Stromal cell of bone marrow (primary cell): ENCODE measurements around the gene SLC7A6OS.

Experiments
- DNase-seq: peaks from one replicate; pipeline ENCODE4 v3.0.0-alpha.2; 2012; ENCODE audit warnings: low read depth

The SLC7A6OS gene

DNA sequence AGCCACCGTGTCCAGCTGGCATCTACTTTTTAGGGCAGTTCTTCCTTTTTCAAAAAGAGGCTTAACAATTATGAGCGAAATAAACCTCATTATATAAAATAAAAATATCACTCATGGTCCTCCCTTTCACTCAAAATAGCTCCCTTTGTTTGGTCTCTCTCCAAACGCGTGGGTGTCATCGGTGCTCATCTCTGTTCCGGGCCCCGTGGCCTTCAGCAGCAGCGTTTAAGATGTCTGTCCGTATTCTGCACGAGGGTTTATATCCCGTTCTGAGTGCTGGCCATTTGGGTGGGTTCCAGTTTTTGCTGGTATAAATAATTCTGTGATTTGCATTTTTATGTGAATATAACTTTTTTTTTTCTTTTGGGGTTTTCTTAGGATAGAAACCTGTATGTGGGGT lies 33.5 kb upstream of the SLC7A6OS start:
- no peak for DNase-seq

DNA sequence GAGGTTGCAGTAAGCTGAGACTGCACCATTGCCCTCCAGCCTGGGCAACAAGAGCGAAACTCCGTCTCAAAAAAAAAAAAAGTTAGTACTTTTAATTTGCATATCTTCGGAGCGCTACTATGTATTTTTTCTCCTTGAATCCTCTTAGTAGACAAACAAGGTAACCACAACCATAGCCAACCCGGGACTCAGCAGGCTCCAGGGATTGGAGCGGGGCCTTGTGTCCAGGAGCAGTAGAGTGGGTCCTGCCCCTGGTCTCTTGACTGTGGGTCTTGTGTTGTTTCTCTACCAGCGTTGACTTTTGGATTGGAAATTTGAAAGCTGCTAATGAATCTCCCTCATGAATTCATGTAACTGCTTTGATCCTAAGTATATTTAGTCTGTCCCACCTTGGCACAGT lies 32.4 kb upstream of the SLC7A6OS start:
- DNase-seq, result no peak

DNA sequence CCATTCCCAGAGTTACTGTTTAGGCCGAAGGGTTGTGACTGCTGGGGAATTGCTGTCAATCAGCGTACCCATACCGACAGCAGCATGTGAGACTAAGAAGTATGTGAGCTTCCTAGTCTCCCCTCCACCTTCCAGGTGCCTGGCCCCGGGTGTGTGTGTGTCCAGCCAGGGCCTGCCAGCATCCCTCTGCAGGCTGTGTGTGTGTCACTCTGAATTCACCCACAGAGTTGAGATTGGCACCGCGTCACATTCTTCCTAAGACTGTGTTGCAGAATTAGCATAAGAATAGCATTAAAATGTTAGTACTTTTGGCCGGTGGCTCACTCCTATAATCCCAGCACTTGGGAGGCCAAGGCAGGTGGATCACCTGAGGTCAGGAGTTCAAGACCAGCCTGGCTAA lies 31.9 kb upstream of the SLC7A6OS start:
- no peak for DNase-seq

DNA sequence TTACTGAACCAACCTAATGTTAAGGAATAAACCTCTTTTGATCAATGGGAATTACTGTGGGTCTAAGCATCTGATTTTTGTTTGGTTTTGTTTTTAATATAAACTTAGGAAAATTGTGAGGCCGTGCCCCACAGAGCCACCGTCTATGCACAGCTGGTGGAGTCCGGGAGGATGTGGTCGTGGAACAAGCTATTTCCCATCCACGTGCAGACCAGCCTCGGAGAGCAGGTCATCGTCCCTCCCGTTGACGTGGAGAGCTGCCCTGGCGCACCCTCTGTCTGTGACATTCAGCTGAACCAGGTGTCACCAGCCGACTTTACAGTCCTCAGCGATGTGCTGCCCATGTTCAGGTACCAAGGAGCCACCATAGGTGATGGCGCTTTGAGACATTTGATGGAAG lies 28.5 kb upstream of the SLC7A6OS start:
- no peak for DNase-seq

DNA sequence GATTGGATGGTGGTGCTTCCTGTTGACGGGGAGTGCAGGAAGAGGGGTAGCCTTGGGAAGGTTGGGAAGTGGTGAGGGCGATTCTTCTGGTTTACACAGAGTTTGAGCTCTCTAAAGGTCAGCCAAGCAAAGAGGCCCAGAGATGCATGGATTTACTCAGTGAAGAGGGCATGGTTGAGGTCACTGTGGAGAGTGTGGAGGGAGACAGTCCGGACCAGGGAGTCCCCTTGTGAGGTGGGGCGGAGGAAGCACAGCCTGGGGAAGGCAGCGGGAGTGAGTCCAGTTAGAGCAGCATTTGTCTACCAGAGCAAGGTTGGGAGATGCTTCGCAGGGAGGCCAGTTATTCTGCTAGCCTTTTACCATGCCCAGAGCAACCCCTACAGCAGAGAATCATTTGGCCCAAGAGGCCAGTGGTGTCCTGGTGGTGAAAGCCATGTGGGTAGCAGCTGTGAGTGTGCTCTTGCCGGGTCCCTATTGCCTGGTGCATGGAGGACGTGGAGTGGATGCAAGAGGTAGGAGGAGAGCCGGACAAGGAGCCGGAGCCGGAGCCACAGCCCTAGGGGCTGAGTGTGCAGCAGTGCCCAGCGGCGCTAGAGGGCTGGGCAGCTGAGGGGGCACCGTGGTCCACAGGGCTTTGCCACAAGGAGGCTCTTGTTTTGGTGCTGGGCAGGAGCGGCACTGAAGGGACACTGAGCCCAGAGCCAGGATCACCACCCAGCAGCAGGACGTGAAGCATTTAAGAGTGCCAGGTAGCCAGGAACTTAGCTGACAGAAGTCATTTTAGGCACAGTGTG lies 27.8 kb upstream of the SLC7A6OS start:
- DNase-seq, result no peak

DNA sequence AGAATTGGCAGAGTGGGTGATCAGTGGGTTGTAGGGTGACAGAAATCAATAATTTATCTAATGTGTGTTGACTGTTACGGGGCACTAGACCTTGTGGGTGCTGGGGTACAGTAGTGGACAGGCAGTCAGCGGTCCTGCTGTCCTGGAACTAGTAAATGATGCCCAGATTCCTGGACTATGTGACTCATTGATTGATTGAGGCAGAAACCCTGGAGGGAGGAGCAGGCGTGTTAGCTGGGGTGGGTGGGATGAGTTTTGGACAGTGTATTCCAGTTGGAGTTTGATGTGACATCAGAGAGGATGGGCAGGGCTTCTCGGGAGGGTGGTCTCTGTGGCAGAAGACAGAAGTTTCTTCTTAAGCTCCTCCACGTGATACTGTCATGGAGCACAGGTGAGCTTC lies 24.4 kb upstream of the SLC7A6OS start:
- peak; percentile 36 for DNase-seq

DNA sequence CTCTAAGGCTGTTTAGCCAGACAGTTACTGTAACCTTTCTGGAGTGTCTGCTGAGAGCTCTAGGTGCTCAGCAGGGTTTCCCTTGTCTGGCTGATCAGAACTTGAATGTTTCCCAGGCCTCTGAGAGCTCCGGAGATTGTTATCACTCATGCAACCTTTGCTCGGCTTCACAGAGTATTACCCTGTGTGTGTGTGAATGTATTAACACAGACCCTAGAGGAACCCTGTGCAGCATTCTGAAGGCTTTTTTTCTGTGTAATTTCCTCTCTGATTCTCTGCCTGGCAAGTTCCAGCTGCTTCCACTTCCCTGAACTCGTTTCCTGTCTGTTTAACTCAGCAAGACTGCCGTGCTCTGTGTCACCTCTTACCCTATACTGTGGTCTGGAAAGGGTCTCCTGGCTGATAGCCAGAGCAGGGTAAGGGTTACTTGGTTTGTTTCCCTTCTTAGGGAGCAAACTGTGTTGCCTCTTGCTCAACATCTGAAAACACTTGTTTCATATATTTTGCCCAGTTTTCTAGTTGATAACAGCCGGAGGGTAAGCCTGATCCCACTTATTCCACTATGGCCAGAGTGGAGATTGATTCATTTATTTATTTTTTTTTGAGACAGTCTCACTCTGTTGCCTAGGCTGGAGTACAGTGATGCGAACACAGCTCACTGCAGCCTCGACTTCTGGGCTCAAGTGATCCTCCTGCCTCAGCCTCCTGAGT lies 21.8 kb upstream of the SLC7A6OS start:
- DNase-seq, result no peak

DNA sequence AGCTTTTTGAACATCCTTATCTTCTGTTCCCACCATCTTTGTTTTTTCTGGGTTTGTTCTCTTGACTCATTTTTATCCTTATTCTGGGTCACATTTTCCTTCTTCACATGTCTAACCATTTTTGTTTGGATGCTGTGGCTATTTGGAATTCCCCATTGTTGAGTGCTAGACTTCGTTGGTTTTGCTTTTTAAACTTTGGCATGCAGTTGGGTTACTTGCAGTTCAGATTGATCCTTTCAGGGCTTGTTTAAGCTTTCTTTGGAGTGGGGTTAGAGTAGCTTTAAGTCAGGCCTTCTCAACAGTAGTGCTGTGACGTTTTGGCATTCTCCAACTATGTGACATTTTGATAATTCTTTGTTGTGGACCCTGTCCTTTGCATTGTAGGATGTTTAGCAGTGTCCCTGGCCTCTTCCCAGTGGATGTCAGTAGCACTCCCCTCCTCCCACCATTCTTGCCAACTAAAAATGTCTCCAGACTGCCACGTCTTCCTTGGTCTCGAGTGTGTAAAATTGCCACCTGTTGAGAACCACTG lies 21.2 kb upstream of the SLC7A6OS start:
- DNase-seq, result peak; percentile 46

DNA sequence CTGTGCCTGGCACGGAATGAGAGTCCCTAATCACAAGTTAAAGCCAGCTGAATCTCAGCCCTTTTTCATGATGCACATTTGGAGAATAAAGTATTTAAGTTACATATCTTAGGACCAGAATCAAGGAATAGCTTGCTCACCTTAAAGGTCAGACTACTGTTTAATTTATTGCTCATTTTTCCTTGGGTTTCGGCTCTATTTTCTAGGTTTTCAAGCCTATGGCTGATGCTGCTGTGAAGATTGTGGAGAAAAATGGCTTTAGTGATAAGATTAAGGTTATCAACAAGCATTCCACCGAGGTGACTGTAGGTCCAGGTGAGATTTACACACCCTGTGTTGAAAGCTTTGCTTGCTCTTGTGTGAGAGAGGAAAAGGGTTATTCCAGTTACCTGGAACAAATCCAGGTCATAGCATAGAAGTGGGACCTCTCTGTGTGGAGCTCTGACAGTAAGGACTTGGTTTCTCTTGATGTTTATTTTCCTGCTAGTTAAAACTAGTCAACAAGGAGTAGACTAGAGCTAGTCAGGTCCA lies 18.2 kb upstream of the SLC7A6OS start:
- no peak for DNase-seq

DNA sequence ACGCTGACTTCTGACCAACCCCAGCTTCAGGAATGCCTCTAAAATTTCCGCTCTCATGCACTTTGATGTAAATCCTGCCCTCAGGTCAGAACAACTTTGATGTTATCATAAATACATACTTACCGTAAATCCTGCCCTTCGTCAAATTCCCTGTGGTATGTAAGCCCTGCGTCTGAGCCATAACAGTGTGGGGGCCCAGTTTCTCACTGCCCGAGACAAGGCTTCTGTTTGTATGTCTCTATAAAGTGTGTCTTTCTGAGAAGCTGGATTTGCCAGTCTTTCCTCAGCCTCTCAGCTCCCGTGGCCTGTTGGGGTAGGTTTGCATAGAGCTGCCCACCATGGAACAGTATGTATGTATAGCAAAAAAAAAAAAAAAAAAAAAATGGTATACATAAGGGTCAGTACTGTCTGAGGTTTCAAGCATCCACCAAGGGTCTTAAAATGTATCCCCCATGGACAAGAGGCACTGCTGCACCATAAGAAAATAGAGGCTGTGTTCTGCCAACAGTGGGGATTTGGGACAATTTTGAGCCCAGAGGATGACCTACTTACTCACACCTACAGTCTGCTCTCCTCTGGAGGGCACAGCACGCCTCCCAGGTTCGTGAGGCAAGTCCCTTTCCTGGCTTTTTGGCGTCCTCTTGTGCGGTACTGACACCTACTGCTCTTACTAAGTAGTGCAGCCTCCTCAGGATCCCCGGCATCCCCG lies 17.6 kb upstream of the SLC7A6OS start:
- DNase-seq, result peak; percentile 63

DNA sequence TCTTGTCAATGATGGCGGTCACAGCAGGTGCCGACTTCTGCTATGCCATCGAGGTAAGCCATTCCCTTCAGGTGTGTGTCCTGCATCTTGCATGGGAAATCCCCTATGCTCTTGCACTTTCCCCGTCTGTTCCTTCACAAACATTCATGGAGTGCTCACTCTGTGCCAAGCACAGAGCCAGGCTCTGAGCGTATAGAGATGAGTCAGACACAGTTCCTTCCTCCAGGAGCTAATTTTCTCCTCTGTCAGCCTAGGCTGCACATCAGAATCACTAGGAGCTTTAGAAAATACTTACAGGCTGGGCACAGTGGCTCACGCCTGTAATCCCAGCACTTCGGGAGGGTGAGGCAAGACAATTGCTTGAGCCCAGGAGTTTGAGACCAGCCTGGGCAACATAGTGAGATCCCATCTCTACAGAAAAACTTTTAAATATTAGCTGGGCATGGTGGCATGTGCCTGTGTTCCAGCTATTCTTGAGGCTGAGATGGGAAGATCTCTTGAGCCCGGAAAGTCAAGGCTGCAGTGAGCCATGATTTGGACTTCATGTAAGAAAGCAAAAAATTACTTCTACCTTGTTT lies 14.1 kb upstream of the SLC7A6OS start:
- DNase-seq, result no peak

DNA sequence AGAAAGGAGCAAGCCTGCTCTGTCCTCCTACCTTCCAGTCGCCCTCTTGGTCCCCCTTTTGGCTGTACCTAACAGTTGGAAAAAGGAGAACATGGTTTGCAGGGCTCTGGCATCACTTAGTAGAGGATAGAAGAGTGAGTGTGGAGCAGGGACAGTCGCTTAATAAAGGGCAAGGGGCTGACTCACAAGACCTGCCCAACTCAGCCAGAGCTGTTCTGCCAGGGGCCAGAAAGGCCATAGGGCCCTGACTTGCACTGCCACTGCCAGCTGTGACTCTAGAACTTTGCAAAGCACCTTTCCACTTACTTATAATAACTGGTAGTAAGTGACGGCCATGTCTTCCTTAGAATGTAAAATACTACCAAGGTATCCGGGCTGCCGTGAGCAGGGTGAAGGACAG lies 13.6 kb upstream of the SLC7A6OS start:
- no peak for DNase-seq

DNA sequence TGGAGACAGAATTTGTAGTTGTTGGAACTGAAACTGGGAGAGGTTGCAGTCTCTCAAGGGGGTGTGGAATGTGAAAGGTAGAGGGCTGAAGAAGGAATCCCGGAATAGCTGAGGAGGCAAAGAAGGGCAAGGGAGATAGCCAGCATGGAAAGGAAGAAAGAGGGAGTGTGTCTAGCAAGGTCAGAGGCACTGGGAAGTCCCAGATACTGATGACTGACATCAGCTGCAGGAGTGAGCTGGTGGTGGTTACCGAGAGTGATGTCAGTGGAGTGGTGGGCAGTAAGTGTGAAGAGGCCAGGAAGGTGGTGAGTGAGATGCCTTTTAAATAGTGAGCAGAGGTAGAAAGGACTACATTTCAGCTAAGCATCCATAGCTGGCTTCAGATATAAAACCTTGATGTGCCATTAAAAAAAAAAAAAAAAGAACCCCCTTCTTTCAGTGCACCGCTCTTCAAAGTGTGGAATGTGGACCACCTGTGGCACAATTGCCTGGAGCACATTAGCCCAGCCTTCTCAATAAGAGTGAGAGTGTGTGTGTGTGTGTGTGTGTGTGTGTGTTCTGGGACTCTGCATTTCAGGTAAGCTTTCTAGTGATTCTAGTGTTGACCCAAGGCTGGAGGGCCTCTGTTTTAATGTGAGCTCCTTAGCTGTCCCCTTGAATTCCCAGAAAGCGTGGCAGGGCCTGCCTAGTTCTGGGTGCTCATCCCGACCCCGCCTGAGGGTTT lies 8.6 kb upstream of the SLC7A6OS start:
- DNase-seq, result no peak

DNA sequence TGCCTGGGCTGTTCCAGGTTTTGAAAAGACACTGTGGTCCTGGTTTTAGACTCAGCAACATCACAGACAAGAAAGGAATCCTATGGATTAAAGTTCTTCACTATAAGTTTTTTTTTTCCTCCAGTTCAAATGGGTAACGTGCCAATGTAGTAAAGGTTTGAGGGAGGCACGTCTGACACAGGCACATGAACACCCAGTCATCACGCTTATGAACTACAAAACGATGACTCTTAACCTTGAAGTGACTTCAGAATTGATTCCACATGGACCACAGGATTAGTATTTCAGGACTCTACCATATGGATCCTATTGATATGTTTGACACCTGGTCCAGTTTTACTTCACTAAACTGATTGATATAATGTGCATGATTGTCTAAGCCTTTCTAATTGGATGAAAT lies 2.4 kb upstream of the SLC7A6OS start:
- no peak for DNase-seq

DNA sequence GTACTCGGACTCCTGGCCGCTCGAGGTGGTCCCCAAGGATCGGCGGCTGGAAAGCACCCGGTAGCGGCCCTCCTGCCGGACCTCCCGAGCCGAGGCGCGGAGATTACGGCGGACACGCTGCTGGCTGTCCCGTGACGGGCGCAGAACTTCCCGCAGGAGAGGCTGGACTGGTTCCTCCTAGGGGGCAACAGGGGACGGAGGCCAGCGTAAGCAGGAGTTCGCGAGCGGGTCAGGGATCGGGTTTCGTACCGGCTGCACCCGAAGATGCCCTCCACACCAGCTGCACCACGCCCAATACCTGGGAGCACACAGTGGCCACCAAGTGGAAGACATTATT lies 341 bp downstream of the SLC7A6OS start:
- no peak for DNase-seq

DNA sequence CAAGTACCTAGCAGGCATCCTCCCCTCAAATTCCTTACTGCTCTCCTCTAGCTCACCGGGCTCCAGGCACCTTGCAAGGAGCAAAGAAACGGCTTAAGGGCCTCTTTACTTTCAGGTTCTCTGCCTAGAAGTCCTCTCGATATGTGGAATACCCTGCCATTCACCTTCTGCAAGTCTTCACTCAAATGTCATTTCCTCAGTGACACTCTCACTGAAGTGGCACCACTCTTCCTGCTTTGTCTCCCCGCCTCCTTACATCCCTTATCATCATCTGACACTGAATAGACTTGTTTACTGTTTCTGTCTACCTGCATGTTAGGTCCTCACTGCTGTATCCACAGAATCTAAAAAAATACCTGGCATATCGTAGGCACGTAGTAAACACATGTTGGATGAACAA lies 947 bp downstream of the SLC7A6OS start:
- no peak for DNase-seq

DNA sequence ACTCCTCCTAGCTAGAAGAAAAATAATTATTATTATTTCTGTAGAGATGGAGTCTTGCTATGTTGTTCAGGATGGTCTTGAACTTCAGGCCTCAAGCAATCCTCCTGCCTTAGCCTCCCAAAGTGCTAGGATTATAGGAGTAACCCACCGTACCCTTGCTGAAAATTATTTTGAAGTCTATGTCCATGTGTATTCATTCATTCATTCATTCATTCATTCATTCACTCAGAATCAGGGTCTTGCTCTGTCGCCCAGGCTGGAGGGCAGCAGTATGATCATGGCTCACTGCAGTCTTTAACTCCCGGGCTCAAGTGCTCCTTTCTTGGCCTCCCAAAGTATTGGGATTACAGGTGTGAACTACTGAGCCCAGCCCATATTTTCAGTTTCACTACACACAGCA lies 4.1 kb downstream of the SLC7A6OS start:
- no peak for DNase-seq

DNA sequence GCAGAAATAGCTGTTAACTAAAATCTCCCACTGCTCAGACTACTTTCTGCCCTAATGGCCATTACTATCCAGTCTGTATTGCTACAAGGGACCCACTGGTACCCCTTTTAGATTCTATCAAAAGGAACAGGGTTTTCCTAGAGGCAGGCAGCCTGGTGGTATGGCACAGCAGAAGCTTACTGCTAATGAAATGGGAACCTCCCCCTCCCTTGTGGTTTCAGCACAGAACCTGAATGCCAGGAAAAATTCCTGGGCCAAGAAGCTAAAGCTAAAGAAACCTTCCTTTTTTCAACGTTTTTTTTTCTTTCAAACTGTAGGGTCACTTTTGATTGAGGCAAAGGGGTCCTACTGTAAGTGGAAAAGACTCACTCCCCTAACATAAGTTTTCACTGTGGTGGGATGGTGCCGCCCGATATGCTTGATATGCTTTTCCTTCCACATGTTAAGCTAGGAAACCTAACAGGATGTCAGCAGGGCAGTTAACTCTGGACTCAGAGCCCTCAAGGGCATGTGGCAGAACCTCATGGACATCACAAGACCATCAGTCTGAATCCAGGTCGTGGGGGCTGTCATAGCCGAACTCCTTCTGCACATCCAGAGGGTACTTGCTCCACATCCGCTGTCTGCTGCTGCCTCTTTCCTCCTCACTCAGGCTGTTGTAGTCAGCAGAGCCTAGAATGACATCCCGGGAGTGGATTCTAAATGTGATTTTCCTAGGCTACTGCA lies 9.8 kb downstream of the SLC7A6OS start:
- DNase-seq, result no peak

DNA sequence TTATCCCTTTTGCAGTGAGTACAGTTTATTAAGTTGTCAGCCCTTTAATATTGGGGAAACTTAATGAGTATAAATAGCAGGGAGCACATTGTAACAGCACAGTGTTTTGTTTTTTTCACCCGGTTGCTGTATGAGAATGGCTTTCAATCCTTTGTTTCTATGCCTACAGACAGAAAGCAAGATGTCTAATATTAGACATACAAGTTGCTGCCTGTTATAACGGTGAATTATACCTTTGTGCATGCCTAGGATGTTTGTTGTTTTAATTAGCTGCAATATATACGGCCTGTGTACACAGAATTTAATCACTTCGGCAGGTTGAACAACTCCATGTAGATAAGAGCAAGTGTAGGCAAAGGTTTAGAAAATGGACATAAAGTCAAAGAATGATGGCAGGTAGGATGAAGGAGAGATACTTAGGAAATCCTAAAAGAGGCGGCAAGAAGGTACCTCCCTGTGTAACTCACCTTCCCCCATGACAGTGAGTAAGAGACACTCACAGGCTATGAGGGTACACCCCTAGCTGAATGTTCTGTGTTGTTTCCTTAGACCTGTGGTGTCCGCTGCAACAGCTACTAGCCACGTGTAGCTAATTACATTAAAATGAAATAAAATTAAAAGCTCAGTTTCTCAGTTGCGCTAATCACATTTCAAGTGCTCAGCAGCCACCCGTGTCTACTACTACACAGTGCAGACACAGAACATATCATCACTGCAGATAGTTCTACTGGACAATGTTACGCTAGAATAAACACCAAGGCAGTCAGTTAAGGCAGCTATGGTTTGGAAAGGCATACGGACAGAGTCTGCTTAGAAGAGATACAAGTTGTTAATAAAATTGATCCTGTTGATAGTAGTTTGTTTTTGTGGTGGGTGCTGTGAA lies 10.9 kb downstream of the SLC7A6OS start:
- no peak for DNase-seq
